Neuronal stem cell (in vitro differentiated cells): ENCODE measurements around the gene PC.

Source experiments
- DNase-seq: peaks from one replicate; pipeline ENCODE4 v3.0.0-alpha.2; 2013; ENCODE audit warnings: low spot score
- H2AFZ ChIP-seq: one replicate; pipeline ENCODE4 v1.6.1; 2013; ENCODE audit warnings: mild to moderate bottlenecking, low read length, inconsistent platforms
- H2AK5ac ChIP-seq: 2 replicates; pipeline ENCODE4 v1.6.1; 2013; ENCODE audit warnings: low read depth, mild to moderate bottlenecking, inconsistent platforms, low read length, moderate library complexity, mixed read lengths
- H2BK120ac ChIP-seq: 2 replicates; pipeline ENCODE4 v1.6.1; 2013; ENCODE audit warnings: low read depth, mild to moderate bottlenecking, inconsistent platforms, low read length, moderate library complexity, mixed read lengths
- H2BK12ac ChIP-seq: one replicate; pipeline ENCODE4 v1.6.1; 2013; ENCODE audit warnings: low read length, inconsistent platforms
- H2BK15ac ChIP-seq: 2 replicates; pipeline ENCODE4 v1.6.1; 2013; ENCODE audit warnings: mild to moderate bottlenecking, low read length, inconsistent platforms, mixed read lengths
- H2BK5ac ChIP-seq: one replicate; pipeline ENCODE4 v1.6.1; 2013; ENCODE audit warnings: inconsistent platforms, mild to moderate bottlenecking, low read length, moderate library complexity
- H3K14ac ChIP-seq: one replicate; pipeline ENCODE4 v1.6.1; 2013; ENCODE audit warnings: low read length, inconsistent platforms
- H3K18ac ChIP-seq: 2 replicates; pipeline ENCODE4 v1.6.1; 2013; ENCODE audit warnings: low read length, inconsistent platforms
- H3K23ac ChIP-seq: 2 replicates; pipeline ENCODE4 v1.6.1; 2013; ENCODE audit warnings: low read depth, mild to moderate bottlenecking, mixed read lengths, low read length, inconsistent platforms; ENCODE audit not compliant: poor library complexity
- H3K27ac ChIP-seq: replicated peaks from 3 replicates; pipeline ENCODE4 v1.5.1; 2013; ENCODE audit warnings: low read length, inconsistent platforms
- H3K27me3 ChIP-seq, 3 experiments: 2 replicates each; pipeline ENCODE4 v1.6.1; 2013; ENCODE audit warnings: low read length in 3 of 3, mild to moderate bottlenecking in 2 of 3, inconsistent platforms in 1 of 3, low read depth in 1 of 3, mixed read lengths in 1 of 3, moderate library complexity in 1 of 3; ENCODE audit not compliant: control insufficient read depth in 3 of 3, insufficient read depth in 3 of 3
- H3K36me3 ChIP-seq, 2 donors: replicated peaks in 1 of 2; 2 replicates each; pipeline ENCODE4 v1.6.1; 2013; ENCODE audit warnings: low read length in 2 of 2; ENCODE audit not compliant: control insufficient read depth in 2 of 2, insufficient read depth in 2 of 2
- H3K4ac ChIP-seq: 2 replicates; pipeline ENCODE4 v1.6.1; 2013; ENCODE audit warnings: inconsistent platforms, mild to moderate bottlenecking, low read length, moderate library complexity
- H3K4me1 ChIP-seq, 2 donors: 1 replicate in 1 of 2; 2 replicates in 1 of 2; pipeline ENCODE4 v1.6.1; 2013; ENCODE audit warnings: low read length in 2 of 2, low read depth in 1 of 2; ENCODE audit not compliant: control insufficient read depth in 2 of 2, insufficient read depth in 1 of 2
- H3K4me2 ChIP-seq: one replicate; pipeline ENCODE4 v1.6.1; 2013; ENCODE audit warnings: mild to moderate bottlenecking, low read length, inconsistent platforms; ENCODE audit not compliant: insufficient read depth, poor library complexity, severe bottlenecking
- H3K4me3 ChIP-seq, 2 donors: 2 replicates each; pipeline ENCODE4 v1.5.1; 2013; ENCODE audit warnings: low read length in 2 of 2, mild to moderate bottlenecking in 2 of 2, inconsistent platforms in 1 of 2, moderate library complexity in 1 of 2
- H3K79me1 ChIP-seq: one replicate; pipeline ENCODE4 v1.6.1; 2013; ENCODE audit warnings: low read depth, mild to moderate bottlenecking, inconsistent platforms, low read length, moderate library complexity
- H3K9ac ChIP-seq: one replicate; pipeline ENCODE4 v1.6.1; 2013; ENCODE audit warnings: mild to moderate bottlenecking, low read depth, low read length, inconsistent platforms; ENCODE audit not compliant: poor library complexity
- H3K9me3 ChIP-seq, 2 donors: replicated peaks in 1 of 2; 2 replicates each; pipeline versions ENCODE3 to v1.6.1; 2013; ENCODE audit warnings: low read length in 2 of 2, mild to moderate bottlenecking in 2 of 2, inconsistent platforms in 1 of 2, low read depth in 1 of 2, mixed read lengths in 1 of 2, moderate library complexity in 1 of 2; ENCODE audit not compliant: control insufficient read depth in 2 of 2, insufficient read depth in 1 of 2
- H4K8ac ChIP-seq: one replicate; pipeline ENCODE4 v1.6.1; 2013; ENCODE audit warnings: low read depth, mild to moderate bottlenecking, inconsistent platforms, low read length, moderate library complexity
- H4K91ac ChIP-seq: one replicate; pipeline ENCODE4 v1.6.1; 2013; ENCODE audit warnings: low read length, low read depth, mild to moderate bottlenecking, inconsistent platforms; ENCODE audit not compliant: poor library complexity
- WGBS, 2 donors: extraction: QIAGEN DNeasy Blood & Tissue Kit; methylation state at CpG; one replicate each; pipeline ENCODE4 v1.1.7; 2013; ENCODE audit warnings: missing lambda C conversion rate in 2 of 2, mixed read lengths in 1 of 2; ENCODE audit not compliant: insufficient read length in 2 of 2, insufficient replicate concordance in 1 of 2; ENCODE audit errors: extremely low coverage in 2 of 2; 5-methylcytosine and 5-hydroxymethylcytosine counted together

The PC gene

DNA sequence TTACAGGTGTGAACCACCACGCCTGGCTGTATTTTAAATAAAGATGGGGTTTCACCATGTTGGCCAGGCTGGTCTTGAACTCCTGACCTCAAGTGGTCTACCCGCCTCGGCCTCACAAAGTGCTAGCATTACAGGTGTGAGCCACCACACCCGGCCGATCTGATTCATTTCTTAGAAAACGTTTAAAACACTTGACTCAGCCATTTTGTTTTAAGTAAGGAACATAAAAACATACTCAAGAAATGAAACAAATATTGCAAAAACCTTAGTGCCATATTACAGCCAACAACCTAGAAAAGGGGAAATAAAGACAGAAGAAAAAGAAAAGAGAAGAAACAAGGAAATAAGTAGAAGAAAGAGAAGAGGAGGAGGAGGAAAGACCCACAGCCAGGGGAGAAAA lies 84.0 kb downstream of the PC start:
- no peaks in the 10 kb centered on the region for H3K9me3 ChIP-seq
- no peak overlapping the region for H3K4ac ChIP-seq
- H2BK120ac ChIP-seq = no peak overlapping the region
- no peak overlapping the region for H2BK15ac ChIP-seq
- H3K9ac ChIP-seq = no peak overlapping the region
- WGBS, 2 donors = no CpG with 5 or more reads among the region's 6 CpGs
- H3K18ac ChIP-seq = no peak overlapping the region
- no peak overlapping the region for H2AFZ ChIP-seq
- no peak for DNase-seq
- H3K27ac ChIP-seq = no peak overlapping the region
- no peak overlapping the region for H2BK5ac ChIP-seq
- H3K79me1 ChIP-seq = peaks cover 2% of the 10 kb centered on the region
- H3K23ac ChIP-seq = no peak overlapping the region
- no peaks in the 10 kb centered on the region for H3K36me3 ChIP-seq
- no peak overlapping the region for H3K14ac ChIP-seq
- no peak overlapping the region for H2AK5ac ChIP-seq
- peaks cover 7 to 19% of the 10 kb centered on the region in 2 donors for H3K4me1 ChIP-seq
- no peak overlapping the region for H2BK12ac ChIP-seq
- H3K27me3 ChIP-seq = no peaks in the 10 kb centered on the region
- no peak overlapping the region for H4K91ac ChIP-seq
- H4K8ac ChIP-seq = no peak overlapping the region
- no peak overlapping the region for H3K4me2 ChIP-seq
- H3K4me3 ChIP-seq = no peak overlapping the region

DNA sequence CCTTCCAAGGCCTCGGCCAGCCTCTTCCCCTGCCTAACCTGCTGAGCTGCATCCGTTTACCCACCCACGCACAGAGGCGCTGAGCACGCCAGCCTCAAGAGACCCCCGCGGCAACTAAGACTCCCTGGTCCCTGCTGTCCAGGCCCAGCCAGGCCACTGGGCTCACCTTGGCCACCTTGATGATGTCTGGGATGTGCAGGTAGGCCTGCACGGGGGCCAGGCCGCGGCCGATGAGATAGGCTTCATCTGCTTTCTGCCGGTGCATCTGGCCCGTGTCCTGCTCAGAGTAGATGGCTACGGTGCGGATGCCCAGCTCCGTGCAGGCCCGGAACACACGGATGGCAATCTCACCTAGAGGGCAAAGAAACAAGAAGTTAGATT lies 86.7 kb downstream of the PC start:
- peaks cover 0 to 2% of the 10 kb centered on the region in 2 donors for H3K36me3 ChIP-seq
- peak overlapping the region; percentile 6 for H4K8ac ChIP-seq
- H3K4me2 ChIP-seq = no peak overlapping the region
- H3K4me3 ChIP-seq = no peak overlapping the region
- H2BK15ac ChIP-seq = no peak overlapping the region
- no peak overlapping the region for H3K14ac ChIP-seq
- peak overlapping the region; percentile 54 for H3K18ac ChIP-seq
- H3K27ac ChIP-seq = no peak overlapping the region
- H2AK5ac ChIP-seq = no peak overlapping the region
- DNase-seq = no peak
- no peak overlapping the region for H2BK12ac ChIP-seq
- H2BK5ac ChIP-seq = no peak overlapping the region
- no peak overlapping the region for H2BK120ac ChIP-seq
- no peak overlapping the region for H3K9ac ChIP-seq
- H3K79me1 ChIP-seq = peaks cover 2% of the 10 kb centered on the region
- H3K4ac ChIP-seq = no peak overlapping the region
- no peak overlapping the region for H2AFZ ChIP-seq
- whole genome bisulfite sequencing, 2 donors = no CpG with 5 or more reads among the region's 18 CpGs
- H3K9me3 ChIP-seq = no peaks in the 10 kb centered on the region
- no peak overlapping the region for H4K91ac ChIP-seq
- H3K27me3 ChIP-seq = no peaks in the 10 kb centered on the region
- H3K23ac ChIP-seq = no peak overlapping the region
- H3K4me1 ChIP-seq = peaks cover 10 to 13% of the 10 kb centered on the region in 2 donors

GRCh38 chr11:66870616-66871520 lies 87.3 kb downstream of the PC start:
- Histone ChIP-seq H3K4ac (no peak overlapping the region), H3K4me2 (no peak overlapping the region), H2AK5ac (no peak overlapping the region), H3K79me1 (peaks cover 2% of the 10 kb centered on the region), H2BK5ac (no peak overlapping the region), H3K9me3 (no peaks in the 10 kb centered on the region), H3K23ac (peak overlapping the region; percentile 73), H3K4me3 (no peak overlapping the region), H2BK15ac (no peak overlapping the region), H4K8ac (peak overlapping the region; percentile 6), H3K14ac (peak overlapping the region; percentile 79), H3K36me3 (peaks cover 0 to 2% of the 10 kb centered on the region in 2 donors), H4K91ac (no peak overlapping the region), H2BK120ac (no peak overlapping the region), H3K27me3 (no peaks in the 10 kb centered on the region), H2BK12ac (no peak overlapping the region), H2AFZ (no peak overlapping the region), H3K18ac (peak overlapping the region; percentile 54), H3K9ac (no peak overlapping the region), H3K4me1 (peaks cover 6 to 7% of the 10 kb centered on the region in 2 donors), H3K27ac (no peak overlapping the region)
- no peak for DNase-seq
- WGBS, 2 donors = no CpG with 5 or more reads among the region's 39 CpGs

GRCh38 chr11:66870131-66870530 lies 88.1 kb downstream of the PC start:
- Histone ChIP-seq H3K27me3 (no peaks in the 10 kb centered on the region), H3K9ac (no peak overlapping the region), H3K79me1 (peaks cover 2% of the 10 kb centered on the region), H3K4me2 (no peak overlapping the region), H3K4me3 (no peak overlapping the region), H3K9me3 (no peaks in the 10 kb centered on the region), H3K4ac (no peak overlapping the region), H2BK12ac (no peak overlapping the region), H3K23ac (no peak overlapping the region), H3K14ac (no peak overlapping the region), H3K27ac (no peak overlapping the region), H4K91ac (no peak overlapping the region), H4K8ac (no peak overlapping the region), H2BK5ac (no peak overlapping the region), H2AK5ac (no peak overlapping the region), H3K18ac (no peak overlapping the region), H2BK120ac (no peak overlapping the region), H3K4me1 (peaks cover under 1 to 3% of the 10 kb centered on the region in 2 donors), H2AFZ (no peak overlapping the region), H2BK15ac (no peak overlapping the region), H3K36me3 (peaks cover 0 to 2% of the 10 kb centered on the region in 2 donors)
- DNase-seq = no peak
- WGBS, 2 donors = no CpG with 5 or more reads among the region's 16 CpGs
